Activated naive CD4-positive, alpha-beta T cell treated with Interleukin-2 at 50 U/mL for 16 hours (primary cell): ENCODE results near the gene PCDHGA9.
"Not testable (repeated sequence)": the region's sequence is repeated elsewhere in the genome, so short reads cannot be mapped to it uniquely, and the experiment has no call there.

Experiments
- DNase-seq: peaks from one replicate; pipeline ENCODE4 v3.0.0-alpha.2; 2020

Gene PCDHGA9

GRCh38 chr5:141414548-141415274, 12.1 kb downstream of the PCDHGA9 start:
- DNase-seq: not testable (repeated sequence)

- not testable (repeated sequence) for DNase-seq
Measured at GRCh38 chr5:141415275-141415618, 12.7 kb downstream of the PCDHGA9 start.

- peak; percentile 46 for DNase-seq
Measured at GRCh38 chr5:141417494-141418172, 15.1 kb downstream of the PCDHGA9 start, which contains the start of gene PCDHGB7. Gene PCDHGB7, plus strand, starts transcription at chr5:141417677. Its CDS starts 183 bp downstream, at chr5:141417860.

GRCh38 chr5:141419074-141419880, 16.7 kb downstream of the PCDHGA9 start:
- no peak for DNase-seq

GRCh38 chr5:141420855-141421488, 18.4 kb downstream of the PCDHGA9 start, which contains the start of gene PCDHGA11:
Gene PCDHGA11, plus strand, starts transcription at chr5:141421051. Its CDS starts 177 bp downstream, at chr5:141421228.
- peak; percentile 37 for DNase-seq

- DNase-seq: no peak
Measured at GRCh38 chr5:141421489-141421855, 18.9 kb downstream of the PCDHGA9 start.

- no peak for DNase-seq
Measured at GRCh38 chr5:141422742-141423291, 20.2 kb downstream of the PCDHGA9 start.

GRCh38 chr5:141427783-141428426, 25.3 kb downstream of the PCDHGA9 start:
- no peak for DNase-seq

- DNase-seq: no peak
Measured at GRCh38 chr5:141430332-141431113, 27.9 kb downstream of the PCDHGA9 start, which contains the start of gene PCDHGA12. Gene PCDHGA12, plus strand, starts transcription at chr5:141430507. Its CDS starts 253 bp downstream, at chr5:141430760.

GRCh38 chr5:141431286-141431685, 28.7 kb downstream of the PCDHGA9 start:
- no peak for DNase-seq

- DNase-seq: not testable (repeated sequence)
Measured at GRCh38 chr5:141432308-141432707, 29.7 kb downstream of the PCDHGA9 start.

GRCh38 chr5:141432726-141433125, 30.1 kb downstream of the PCDHGA9 start:
- DNase-seq: not testable (repeated sequence)

GRCh38 chr5:141434006-141434405, 31.4 kb downstream of the PCDHGA9 start:
- DNase-seq: no peak

- DNase-seq: no peak
Measured at GRCh38 chr5:141437221-141437620, 34.6 kb downstream of the PCDHGA9 start.

- no peak for DNase-seq
Measured at GRCh38 chr5:141439411-141440141, 37.0 kb downstream of the PCDHGA9 start.

GRCh38 chr5:141440341-141440740, 37.8 kb downstream of the PCDHGA9 start:
- no peak for DNase-seq

GRCh38 chr5:141441571-141442170, 39.1 kb downstream of the PCDHGA9 start:
- no peak for DNase-seq
